AG04450 (cell line): ENCODE results near the gene AVPI1. TPM values are rescaled to one million over a fixed set of nuclear protein-coding genes. Genes with fewer than 3 reads are reported as not detected.

Experiments used
- CTCF ChIA-PET: fragments of 300-600, 350-600 bp; formaldehyde crosslinking; extraction: SDS; loops from one replicate; lab custom pipeline; 2022; ENCODE audit warnings: antibody characterized with exemption, inconsistent platforms; lab: Charles Lee
- POLR2A ChIA-PET: fragments of 350-600 bp; formaldehyde crosslinking; extraction: SDS; loops from one replicate; lab custom pipeline; 2021; ENCODE audit warnings: antibody characterized with exemption, inconsistent platforms; lab: Yijun Ruan, JAX
- DNase-seq: peaks from one replicate; pipeline ENCODE4 v3.0.0-alpha.2; 2011; ENCODE audit warnings: low read depth, low spot score
- H3K27ac ChIP-seq: one replicate; pipeline ENCODE4 v1.5.1; 2012; ENCODE audit warnings: low read depth, low read length, control low read depth
- H3K27me3 ChIP-seq: one replicate; pipeline ENCODE4 v1.6.0; 2012; ENCODE audit warnings: low read length; ENCODE audit not compliant: control insufficient read depth, insufficient read depth
- H3K4me3 ChIP-seq: 2 replicates; pipeline ENCODE4 v1.5.1; 2011; ENCODE audit warnings: mild to moderate bottlenecking, low read depth, low read length, control low read depth
- H3K9me3 ChIP-seq: 2 replicates; pipeline ENCODE4 v1.5.1; 2012; ENCODE audit warnings: low read length; ENCODE audit not compliant: control insufficient read depth, insufficient read depth
- CTCF ChIP-seq: IDR thresholded peaks from 2 replicates; pipeline ENCODE4 v1.5.1; 2011; ENCODE audit warnings: low read depth, low read length, control low read depth, inconsistent platforms
- polyA plus RNA-seq: library from polyadenylated mRNA; depleted of rRNA; stranded (reverse); fragments of >200 nt; gene quantifications from 2 replicates; pipeline ENCODE4 v1.2.3, GENCODE V29; 2011

AVPI1 gene
- polyA plus RNA-seq, 1 experiment = 26.5 TPM

DNA sequence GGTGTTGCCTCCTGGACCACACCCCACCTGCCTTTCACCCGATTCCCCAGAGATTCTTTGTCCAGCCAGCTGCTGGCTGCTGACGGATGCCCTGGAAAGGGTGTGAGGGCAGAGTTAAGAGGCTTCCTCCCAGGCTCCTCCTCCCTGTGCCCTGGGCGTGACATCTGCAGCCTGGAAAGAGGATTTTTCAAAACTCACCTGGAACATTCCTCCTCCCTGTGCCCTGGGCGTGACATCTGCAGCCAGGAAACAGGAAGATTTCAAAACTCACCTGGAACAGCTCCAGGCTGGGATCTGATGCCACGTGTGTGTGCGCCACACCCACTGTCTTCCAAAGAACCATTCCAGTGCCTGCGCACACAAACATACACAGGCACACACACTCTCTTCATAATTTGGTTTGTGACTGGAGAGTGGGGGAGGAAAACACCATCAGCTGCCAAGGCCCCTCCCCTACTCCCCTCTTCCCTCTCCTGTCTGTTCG is 31.7 kb upstream of the AVPI1 start:
- Histone ChIP-seq H3K27me3 (no peaks in the 10 kb centered on the region), H3K4me3 (no peak overlapping the region), H3K27ac (no peak overlapping the region), H3K9me3 (no peaks in the 10 kb centered on the region; the same call in 1 of the 2 replicates)
- ChIA-PET CTCF (interaction anchor here (1.8 to 5.1 kb wide), 2 partner anchors 9 to 12 kb away, joined by 5 to 31 read pairs; no protein-coding TSS in a partner anchor), POLR2A (interaction anchor here (0.6 kb wide), 1 partner anchor 15 kb away, joined by 6 read pairs; no protein-coding TSS in a partner anchor)
- TF ChIP-seq CTCF = no peak
- no peak for DNase-seq

GRCh38 chr10:97718178-97718577 is 31.1 kb upstream of the AVPI1 start:
- Histone ChIP-seq H3K27ac (peak overlapping the region; percentile 11), H3K4me3 (no peak overlapping the region), H3K27me3 (no peaks in the 10 kb centered on the region), H3K9me3 (no peaks in the 10 kb centered on the region; the same call in 1 of the 2 replicates)
- ChIA-PET CTCF (interaction anchor here (1.8 to 5.1 kb wide), 2 partner anchors 9 to 13 kb away, joined by 5 to 31 read pairs; no protein-coding TSS in a partner anchor), POLR2A (no interaction called here)
- TF ChIP-seq CTCF = no peak
- DNase-seq = no peak

DNA sequence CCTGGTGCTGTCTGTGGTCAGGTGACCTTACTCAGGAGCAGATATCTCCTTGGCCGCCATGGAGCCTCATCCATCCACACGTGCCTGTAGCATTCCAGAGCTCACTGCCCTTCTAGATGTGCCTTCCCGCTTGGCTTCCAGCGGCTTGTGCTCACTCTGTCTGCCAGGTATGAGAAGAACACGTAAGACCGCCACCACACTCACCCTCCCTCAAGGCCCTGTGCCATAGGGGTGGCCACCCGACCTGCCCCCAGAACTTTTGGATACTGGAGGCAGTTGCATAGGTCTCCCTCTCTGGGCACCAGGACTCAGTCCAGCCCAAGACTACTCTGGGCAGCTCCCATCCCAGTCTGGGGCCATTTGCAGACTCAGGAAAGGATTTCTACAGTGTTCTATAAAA is 30.6 kb upstream of the AVPI1 start:
- Histone ChIP-seq H3K4me3 (no peak overlapping the region), H3K9me3 (no peaks in the 10 kb centered on the region; the same call in 1 of the 2 replicates), H3K27me3 (no peaks in the 10 kb centered on the region), H3K27ac (no peak overlapping the region)
- no peak for TF ChIP-seq CTCF
- CTCF ChIA-PET = interaction anchor here (1.3 to 5.1 kb wide), 6 partner anchors 8 to 41 kb away, joined by 3 to 31 read pairs (median 6); no protein-coding TSS in a partner anchor
- DNase-seq = no peak
- POLR2A ChIA-PET = no interaction called here

DNA sequence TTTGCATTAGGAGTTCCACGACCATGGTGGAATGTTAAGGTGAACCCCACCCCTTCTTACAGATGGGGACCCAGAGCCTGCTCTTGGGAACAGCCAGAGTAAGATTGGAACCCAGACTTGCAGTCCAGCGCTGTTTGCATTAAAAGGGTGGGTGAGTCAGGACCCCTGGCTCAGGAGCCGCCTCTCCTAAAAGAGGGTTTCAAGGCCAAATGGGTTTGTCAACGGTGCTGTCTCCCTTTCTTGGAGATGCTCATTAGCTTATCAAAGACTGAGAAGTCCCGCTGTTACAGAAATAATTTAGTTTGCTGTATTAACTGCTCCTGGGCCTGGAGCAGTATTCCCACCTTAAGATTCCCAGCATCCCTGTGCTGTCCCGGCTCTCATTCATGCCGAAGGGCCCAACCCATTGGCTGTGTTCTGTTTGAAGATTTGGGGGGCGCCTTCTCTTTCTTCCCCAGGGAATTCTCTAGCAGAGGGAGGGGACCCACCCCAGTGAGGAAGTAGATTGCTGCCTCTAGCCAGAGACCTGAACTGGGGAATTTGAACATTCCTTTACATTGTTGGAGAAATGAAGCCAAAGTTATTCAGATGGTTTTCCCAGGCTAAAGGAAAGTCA is 28.3 kb upstream of the AVPI1 start:
- POLR2A ChIA-PET = interaction anchor here (0.6 to 4.1 kb wide), 8 partner anchors 9 to 60 kb away, joined by 3 to 52 read pairs (median 10); partner anchors contain the start of genes AVPI1 and ZFYVE27
- Histone ChIP-seq H3K4me3 (peak overlapping the region; percentile 94), H3K27ac (peak overlapping the region; percentile 75), H3K27me3 (no peaks in the 10 kb centered on the region), H3K9me3 (no peaks in the 10 kb centered on the region; the same call in 1 of the 2 replicates)
- DNase-seq = no peak
- no peak for TF ChIP-seq CTCF
- CTCF ChIA-PET = interaction anchor here (1.8 to 14.9 kb wide), 5 partner anchors 11 to 28 kb away, joined by 4 to 316 read pairs (median 31); partner anchors contain the start of genes AVPI1 and ZFYVE27
